Gastrocnemius medialis (tissue), 4 donors: ENCODE measurements around the gene CIPC. TPM values are rescaled to one million over a fixed set of nuclear protein-coding genes. Genes with fewer than 3 reads are reported as not detected.

Source experiments
- ATAC-seq, 2 donors: fragments of 150-250 bp; one replicate each; pipeline ENCODE4 v1.9.1; 2016
- DNase-seq, 2 donors: peaks; one replicate each; pipeline ENCODE4 v3.0.0-alpha.2; 2019
- H3K27ac ChIP-seq, 4 donors: fragments of 200-600 bp; sonication (generic); 1 replicate in 1 of 4; 2 replicates in 3 of 4; pipeline ENCODE4 v1.5.1; 2016 to 2018; ENCODE audit warnings: mild to moderate bottlenecking in 2 of 4, moderate library complexity in 1 of 4
- H3K27me3 ChIP-seq, 3 donors: fragments of 200-600 bp; sonication (generic) in 2 of 3; 1 replicate in 1 of 3; 2 replicates in 2 of 3; pipeline versions ENCODE4 v1.5.1 to v1.6.0; 2016 to 2019; ENCODE audit warnings: mild to moderate bottlenecking in 1 of 3, moderate library complexity in 1 of 3
- H3K36me3 ChIP-seq, 2 donors: fragments of 200-600 bp; sonication (generic) in 1 of 2; one replicate each; pipeline ENCODE4 v1.5.1; 2017 to 2018
- H3K4me1 ChIP-seq, 2 donors: fragments of 200-600 bp; sonication (generic) in 1 of 2; one replicate each; pipeline ENCODE4 v1.5.1; 2016 to 2017; ENCODE audit warnings: mild to moderate bottlenecking in 2 of 2
- H3K4me3 ChIP-seq, 4 donors: fragments of 200-600 bp; sonication (generic) in 3 of 4; 1 replicate in 1 of 4; 2 replicates in 3 of 4; pipeline ENCODE4 v1.5.1; 2016 to 2019; ENCODE audit warnings: mild to moderate bottlenecking in 2 of 4
- H3K9me3 ChIP-seq, 3 donors: fragments of 200-600 bp; sonication (generic) in 2 of 3; 1 replicate in 1 of 3; 2 replicates in 2 of 3; pipeline ENCODE4 v1.5.1; 2016 to 2019
- POLR2A ChIP-seq, 2 donors: fragments of 450-650 bp; IDR thresholded peaks; one replicate each; pipeline ENCODE4 v1.6.1; 2017; ENCODE audit warnings: antibody characterized with exemption in 2 of 2, mild to moderate bottlenecking in 2 of 2, moderate library complexity in 2 of 2
- in situ Hi-C, 4 donors: fragments of 200-750 bp; cut with MboI; loops; one replicate each; pipeline versions ENCODE4 v1.15.0 to v1.8.0; 2017; ENCODE audit warnings: low sequenced_read_pairs in 4 of 4
- intact Hi-C: fragments of 100-400 bp; cut with DNase I; formaldehyde crosslinking; loops from one replicate; pipeline ENCODE4 v1.15.1; 2023; ENCODE audit warnings: low total_unique reads
- total RNA-seq, 4 donors: library from RNA; depleted of rRNA; stranded (reverse); fragments of >200 nt; gene quantifications; one replicate each; pipeline versions ENCODE4 v1.1.0 to v1.2.3, GENCODE V29; 2016
- TF ChIP-seq, protein P1 (sequence below), 5 experiments: fragments of 450-650 bp in 3 of 5; fragments of 200-600 bp in 2 of 5; sonication (generic) in 2 of 5; IDR thresholded peaks in 4 of 5; conservative IDR thresholded peaks in 1 of 5; 1 replicate in 4 of 5; 2 replicates in 1 of 5; pipeline ENCODE4 v1.5.1; 2016 to 2019; ENCODE audit warnings: antibody characterized with exemption in 5 of 5, mild to moderate bottlenecking in 3 of 5, moderate library complexity in 3 of 5

The CIPC gene
- total RNA-seq, 4 donors from 2014 or later: 114 to 178 (median 120) TPM

DNA sequence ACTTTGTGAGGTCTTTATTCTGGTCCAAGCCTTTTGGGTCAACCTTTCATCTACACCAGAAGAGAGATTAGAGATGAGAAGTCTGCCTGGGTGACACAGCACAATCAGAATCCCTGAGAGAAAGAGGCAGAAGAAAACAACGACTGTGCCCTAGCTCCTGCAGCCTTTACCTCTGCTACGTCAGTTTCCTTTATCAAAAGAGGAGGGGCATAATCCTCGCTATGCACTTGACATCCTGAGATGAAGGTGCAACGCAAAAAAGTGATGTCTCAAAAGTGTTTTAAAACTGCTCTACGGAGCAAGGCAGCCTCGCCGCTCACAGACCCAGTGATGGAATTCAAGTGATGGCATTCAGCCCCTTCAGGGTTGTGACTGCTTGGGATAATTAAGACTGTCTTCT, 21.8 kb downstream of the CIPC start:
- TF ChIP-seq POLR2A (IDR thresholded peaks at IDR 0.05): no peak
- TF ChIP-seq, protein P1, sequence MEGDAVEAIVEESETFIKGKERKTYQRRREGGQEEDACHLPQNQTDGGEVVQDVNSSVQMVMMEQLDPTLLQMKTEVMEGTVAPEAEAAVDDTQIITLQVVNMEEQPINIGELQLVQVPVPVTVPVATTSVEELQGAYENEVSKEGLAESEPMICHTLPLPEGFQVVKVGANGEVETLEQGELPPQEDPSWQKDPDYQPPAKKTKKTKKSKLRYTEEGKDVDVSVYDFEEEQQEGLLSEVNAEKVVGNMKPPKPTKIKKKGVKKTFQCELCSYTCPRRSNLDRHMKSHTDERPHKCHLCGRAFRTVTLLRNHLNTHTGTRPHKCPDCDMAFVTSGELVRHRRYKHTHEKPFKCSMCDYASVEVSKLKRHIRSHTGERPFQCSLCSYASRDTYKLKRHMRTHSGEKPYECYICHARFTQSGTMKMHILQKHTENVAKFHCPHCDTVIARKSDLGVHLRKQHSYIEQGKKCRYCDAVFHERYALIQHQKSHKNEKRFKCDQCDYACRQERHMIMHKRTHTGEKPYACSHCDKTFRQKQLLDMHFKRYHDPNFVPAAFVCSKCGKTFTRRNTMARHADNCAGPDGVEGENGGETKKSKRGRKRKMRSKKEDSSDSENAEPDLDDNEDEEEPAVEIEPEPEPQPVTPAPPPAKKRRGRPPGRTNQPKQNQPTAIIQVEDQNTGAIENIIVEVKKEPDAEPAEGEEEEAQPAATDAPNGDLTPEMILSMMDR (IDR thresholded peaks at IDR 0.05 in 4 of 5, conservative IDR thresholded peaks at IDR 0.05 in 1 of 5): no peak
- no peaks in the 10 kb centered on the region for H3K27me3 ChIP-seq
- no peak for DNase-seq
- no peak overlapping the region for H3K4me3 ChIP-seq
- peak overlapping the region; percentile 74 to 99 (median 90) for H3K27ac ChIP-seq
- intact Hi-C loops: no loop called here
- H3K4me1 ChIP-seq: peaks cover 72 to 74% of the 10 kb centered on the region in 2 donors
- no peaks in the 10 kb centered on the region for H3K9me3 ChIP-seq
- no peak for ATAC-seq
- in situ Hi-C loops: loop anchor here in 1 of 4 donors (25.0 kb wide), 1 partner anchor 342 kb away; the partner anchor contains the start of genes AHSA1 and VIPAS39
- H3K36me3 ChIP-seq: peaks cover 0 to 14% of the 10 kb centered on the region in 2 donors

DNA sequence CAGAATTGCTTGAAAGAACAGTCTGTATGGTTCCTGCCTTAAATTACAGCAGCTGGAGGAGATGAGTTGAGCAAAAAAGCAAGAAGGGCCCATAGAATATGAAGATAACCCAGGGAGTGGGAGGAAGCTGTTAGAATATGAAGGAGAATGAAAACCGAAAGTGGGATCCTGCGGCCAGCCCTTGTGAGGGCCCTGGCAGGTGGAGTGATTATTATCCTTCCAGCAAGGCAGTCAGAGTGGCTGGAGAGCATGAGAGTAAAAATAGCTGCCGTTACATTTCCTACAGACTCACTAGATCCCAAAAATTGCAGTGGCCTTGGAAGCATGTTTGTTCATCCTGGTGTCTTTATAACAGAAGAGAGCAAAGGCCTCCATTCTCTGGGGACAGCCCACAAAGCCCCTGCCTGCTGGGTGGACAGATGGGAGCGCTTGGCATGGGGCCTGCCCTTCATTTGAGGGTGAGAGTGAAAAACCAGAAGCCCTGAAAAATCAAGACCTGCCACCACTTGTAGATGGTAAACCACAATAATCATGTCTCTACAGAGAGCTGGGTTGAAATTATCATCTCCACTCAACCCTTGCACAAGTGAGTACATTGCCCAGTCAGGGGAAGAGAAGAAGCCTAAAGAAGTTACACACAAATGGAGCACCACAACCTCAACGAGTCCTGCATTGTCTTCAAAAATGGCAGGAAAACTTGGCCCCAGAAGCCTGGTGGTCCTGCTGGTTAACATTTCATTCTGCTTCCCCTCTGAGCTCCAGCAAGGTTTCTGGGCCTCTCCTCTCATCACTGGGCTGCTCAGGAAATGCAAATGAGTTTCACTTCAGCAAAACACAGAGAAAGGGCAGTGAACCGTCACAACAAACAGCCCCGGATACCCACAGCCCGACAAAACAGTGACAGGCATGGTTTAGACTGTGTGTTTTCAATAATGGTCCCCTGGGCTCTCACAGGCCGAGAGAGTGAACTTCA, 23.0 kb downstream of the CIPC start:
- H3K27ac ChIP-seq: peak overlapping the region; percentile 74 to 99 (median 90)
- peaks cover 71 to 75% of the 10 kb centered on the region in 2 donors for H3K4me1 ChIP-seq
- DNase-seq (peak in 1 of 2 donors; percentile 69), ATAC-seq (peak; percentile 12 to 73)
- intact Hi-C loops: no loop called here
- H3K27me3 ChIP-seq: no peaks in the 10 kb centered on the region
- H3K9me3 ChIP-seq: no peaks in the 10 kb centered on the region
- H3K4me3 ChIP-seq: no peak overlapping the region
- TF ChIP-seq, protein P1 (IDR thresholded peaks at IDR 0.05 in 4 of 5, conservative IDR thresholded peaks at IDR 0.05 in 1 of 5): no peak
- TF ChIP-seq POLR2A (IDR thresholded peaks at IDR 0.05): no peak
- H3K36me3 ChIP-seq: peaks cover 0 to 2% of the 10 kb centered on the region in 2 donors
- in situ Hi-C loops: loop anchor here in 1 of 4 donors (25.0 kb wide), 1 partner anchor 341 kb away; the partner anchor contains the start of genes AHSA1 and VIPAS39

DNA sequence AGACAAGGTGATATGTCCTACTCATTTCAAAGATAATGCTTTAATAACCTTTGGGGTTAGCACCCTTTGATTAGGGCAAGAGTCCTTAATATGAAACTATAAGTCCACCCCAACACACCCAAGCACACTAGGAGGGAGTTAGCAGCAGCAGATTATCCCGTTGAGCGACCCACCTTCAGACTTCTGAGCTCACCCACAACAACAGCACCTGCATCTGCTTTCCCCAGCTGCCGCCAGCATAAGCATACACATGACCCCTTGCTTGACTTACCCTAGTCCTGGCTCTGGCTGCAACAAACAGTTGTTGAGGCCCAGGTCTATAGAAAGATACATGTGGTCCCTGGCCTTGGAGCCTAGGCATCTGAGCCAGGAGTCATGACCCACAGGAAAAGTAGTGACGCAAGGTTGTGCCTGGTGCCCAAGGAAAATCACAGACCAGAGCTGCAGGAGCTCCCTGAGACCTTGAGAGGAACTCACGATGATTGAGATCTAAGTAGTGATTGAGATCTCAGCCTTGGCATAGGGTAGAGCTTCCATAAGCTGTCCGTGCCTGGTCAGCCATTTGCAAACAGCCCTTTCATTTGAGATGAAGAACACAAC, 24.6 kb downstream of the CIPC start:
- DNase-seq: no peak
- Histone ChIP-seq H3K4me3 (no peak overlapping the region), H3K4me1 (peaks cover 58 to 59% of the 10 kb centered on the region in 2 donors), H3K36me3 (no peaks in the 10 kb centered on the region), H3K27me3 (no peaks in the 10 kb centered on the region), H3K27ac (peak overlapping the region; percentile 74 to 99 (median 90)), H3K9me3 (no peaks in the 10 kb centered on the region)
- intact Hi-C loops: loop anchor here (1.0 kb wide), 1 partner anchor 25 kb away; no protein-coding TSS in a partner anchor
- in situ Hi-C loops: loop anchor here in 1 of 4 donors (25.0 kb wide), 1 partner anchor 340 kb away; the partner anchor contains the start of genes AHSA1 and VIPAS39
- ATAC-seq: peak in 1 of 2 donors; percentile 10
- no peak for TF ChIP-seq POLR2A (IDR thresholded peaks at IDR 0.05)
- TF ChIP-seq, protein P1 (IDR thresholded peaks at IDR 0.05 in 4 of 5, conservative IDR thresholded peaks at IDR 0.05 in 1 of 5): no peak

DNA sequence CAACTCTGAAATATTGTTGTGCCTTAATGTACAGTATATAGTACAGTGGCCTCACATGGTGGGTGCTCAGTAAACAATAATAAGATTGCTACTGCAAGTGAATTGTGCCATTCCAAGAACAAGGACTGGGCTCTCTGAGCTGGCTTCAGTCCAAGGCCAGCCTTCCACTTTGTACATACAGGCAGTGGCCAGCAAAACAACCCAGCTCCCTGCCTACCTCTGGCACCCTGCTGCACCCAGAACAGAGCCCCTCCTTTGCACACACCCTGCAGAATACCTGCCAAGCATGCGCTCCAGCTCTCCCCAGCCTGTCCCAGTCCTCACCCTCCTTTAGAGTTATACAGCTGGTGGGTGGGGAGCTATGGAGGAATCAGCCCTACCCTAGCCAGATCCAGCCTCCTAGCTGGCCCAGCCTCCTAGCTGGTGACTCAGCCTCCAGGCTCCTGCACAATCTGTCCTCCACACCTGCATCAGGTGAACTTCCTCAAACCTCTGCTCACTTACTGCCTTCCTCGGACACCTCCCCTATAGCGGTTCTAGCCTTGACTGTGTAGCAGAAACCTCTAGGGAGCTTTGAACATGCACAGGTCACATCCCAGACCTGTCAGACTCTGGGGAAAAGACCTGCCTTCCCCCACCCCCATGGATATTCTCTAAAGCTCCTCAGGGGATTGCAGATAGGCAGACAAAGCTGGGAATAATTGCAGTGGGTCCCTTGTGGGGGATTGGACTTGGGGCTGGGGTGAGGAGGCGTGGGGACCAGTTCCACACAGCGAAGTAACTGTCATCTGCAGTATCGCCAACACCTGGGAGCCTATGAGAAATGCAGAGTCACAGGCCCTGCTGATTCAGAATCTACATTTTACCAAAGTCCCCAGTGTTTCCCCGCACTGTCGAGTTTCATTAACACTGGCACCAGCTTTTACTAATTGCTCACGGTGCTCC, 25.6 kb downstream of the CIPC start:
- peaks cover 50 to 53% of the 10 kb centered on the region in 2 donors for H3K4me1 ChIP-seq
- in situ Hi-C loops: loop anchor here in 1 of 4 donors (25.0 kb wide), 1 partner anchor 339 kb away; the partner anchor contains the start of genes AHSA1 and VIPAS39
- peak; percentile 10 to 20 for ATAC-seq
- H3K27me3 ChIP-seq: no peaks in the 10 kb centered on the region
- no peak overlapping the region for H3K4me3 ChIP-seq
- H3K9me3 ChIP-seq: no peaks in the 10 kb centered on the region
- peak; percentile 54 to 58 for DNase-seq
- peak overlapping the region; percentile 32 to 99 (median 90) for H3K27ac ChIP-seq
- intact Hi-C loops: loop anchor here (1.0 to 2.0 kb wide), 2 partner anchors 26 to 247 kb away; no protein-coding TSS in a partner anchor
- no peaks in the 10 kb centered on the region for H3K36me3 ChIP-seq
- TF ChIP-seq, protein P1 (IDR thresholded peaks at IDR 0.05 in 4 of 5, conservative IDR thresholded peaks at IDR 0.05 in 1 of 5): no peak
- TF ChIP-seq POLR2A (IDR thresholded peaks at IDR 0.05): no peak
